ENCODE data around the gene WDSUB1. TPM values are rescaled to one million over a fixed set of nuclear protein-coding genes. Genes with fewer than 3 reads are reported as not detected.

The WDSUB1 gene
- total and polyA plus RNA-seq, 2 donors (not counting 3 experiments of a cell fraction or from before 2014, with no cell fraction given): 4.0 to 4.8 TPM

DNA sequence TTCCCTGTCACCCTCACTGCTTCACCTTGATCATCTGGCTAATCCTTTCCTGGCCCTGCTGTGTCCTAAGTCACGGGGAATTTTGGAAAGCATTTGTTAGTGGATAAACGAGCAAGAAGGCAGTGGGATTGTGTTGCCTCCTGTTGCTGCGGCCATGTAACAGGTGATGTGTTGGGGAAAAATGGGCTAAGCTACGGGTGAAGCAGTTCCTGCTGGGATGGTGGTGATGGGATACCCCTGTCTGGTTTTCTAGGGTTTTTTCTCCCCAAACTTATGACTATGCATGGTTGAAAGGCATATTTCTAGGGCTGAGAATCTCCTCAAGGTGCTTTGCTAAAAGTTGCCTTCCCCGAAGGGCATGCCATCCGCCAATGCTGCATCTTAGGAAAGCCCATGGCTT is 68.1 kb downstream of the WDSUB1 start:
- H3K4me3 ChIP-seq (replicated peaks in 1 of 3; ENCODE audit: insufficient read depth in 1 of 3, low read depth in 1 of 3, low read length in 3 of 3): no peak overlapping the region
- no peaks in the 10 kb centered on the region for H3K4me1 ChIP-seq (ENCODE audit: control insufficient read depth, extremely low read depth, insufficient read depth, low read length)
- H3K79me2 ChIP-seq (ENCODE audit: control insufficient read depth, insufficient read depth, low read length): no peaks in the 10 kb centered on the region
- no peak for DNase-seq (ENCODE audit: low read depth, low spot score)
- H3K27me3 ChIP-seq (ENCODE audit: control insufficient read depth in 2 of 2, insufficient read depth in 2 of 2, low read length in 2 of 2): no peaks in the 10 kb centered on the region
- H3K9ac ChIP-seq (replicated peaks; ENCODE audit: extremely low read depth, insufficient read depth, low read length): no peak overlapping the region
- no peak overlapping the region for H3K27ac ChIP-seq (ENCODE audit: insufficient read depth, low read depth, low read length)
- H3K36me3 ChIP-seq (ENCODE audit: control insufficient read depth in 2 of 2, extremely low read depth in 1 of 2, insufficient read depth in 2 of 2, low read length in 2 of 2): peaks cover 25 to 56% of the 10 kb centered on the region in 2 experiments
- H3K4me2 ChIP-seq (ENCODE audit: insufficient read depth, low read length): no peak overlapping the region
- ChIA-PET CTCF (no interaction called here), POLR2A (no interaction called here)
- no peaks in the 10 kb centered on the region for H4K20me1 ChIP-seq (replicated peaks; ENCODE audit: control insufficient read depth, extremely low read depth, insufficient read depth, low read length)
- dilution Hi-C loops (cut with MboI; ENCODE audit: extremely low pct_ligation_motif_present, low sequenced_read_pairs): no loop called here
- TF ChIP-seq GATA2 (IDR thresholded peaks at IDR 0.05; ENCODE audit: insufficient read depth, insufficient read length, low read depth, low read length) (no peak), JUN (IDR thresholded peaks at IDR 0.05; ENCODE audit: borderline replicate concordance, insufficient read depth, insufficient read length, low read depth) (no peak), EZH2 (IDR thresholded peaks at IDR 0.05; ENCODE audit: borderline replicate concordance, low read depth, low read length, severe bottlenecking) (no peak), MYC (IDR thresholded peaks at IDR 0.05; ENCODE audit: low read depth, low read length) (no peak), FOS (IDR thresholded peaks at IDR 0.05; ENCODE audit: borderline replicate concordance, insufficient read depth, low read length) (no peak), POLR2A (IDR thresholded peaks at IDR 0.05; ENCODE audit: low read depth, low read length) (no peak), MAX (IDR thresholded peaks at IDR 0.05; ENCODE audit: insufficient read depth, insufficient read length) (no peak), CTCF (IDR thresholded peaks at IDR 0.05; ENCODE audit: extremely low read depth in 1 of 2, insufficient read depth in 1 of 2, low read depth in 1 of 2, low read length in 2 of 2) (no peak), POLR2AphosphoS5 (IDR thresholded peaks at IDR 0.05; ENCODE audit: insufficient read depth, low read depth, low read length) (no peak)
- intact Hi-C loops (cut with micrococcal nuclease): no loop called here
- H3K9me3 ChIP-seq (replicated peaks; ENCODE audit: control insufficient read depth, insufficient read depth, low read length): no peaks in the 10 kb centered on the region
- no TSS peak for BruUV-seq (replicated peaks)
- H2AFZ ChIP-seq (ENCODE audit: low read depth, low read length): no peak overlapping the region
- no peak for FAIRE-seq
- no peaks in the 10 kb centered on the region for H3K9me1 ChIP-seq (replicated peaks; ENCODE audit: control insufficient read depth, extremely low read depth, insufficient read depth, low read length)
